RWPE2 (cell line): ENCODE measurements around the gene CDK16.

ENCODE experiments used
- ATAC-seq: fragments of 200-7000 bp; cut with Tn5 transposase; 3 replicates; pipeline ENCODE4 v1.9.1; 2021; ENCODE audit warnings: low read depth
- DNase-seq: peaks from one replicate; pipeline ENCODE4 v3.0.0-alpha.2; 2020; ENCODE audit warnings: low spot score
- H3K27ac ChIP-seq: fragments of 450-650 bp; 2 replicates; pipeline ENCODE4 v1.5.1; 2017; ENCODE audit warnings: mild to moderate bottlenecking; ENCODE audit not compliant: poor library complexity, severe bottlenecking
- H3K27me3 ChIP-seq: fragments of 250-450 bp; sonication (Bioruptor Pico); 2 replicates; pipeline ENCODE4 v1.5.1; 2021; ENCODE audit warnings: mild to moderate bottlenecking, moderate library complexity; ENCODE audit not compliant: insufficient read depth, poor library complexity, severe bottlenecking
- H3K36me3 ChIP-seq: fragments of 250-450 bp; sonication (Bioruptor Pico); 2 replicates; pipeline ENCODE4 v1.5.1; 2020; ENCODE audit warnings: low read depth, mild to moderate bottlenecking, moderate library complexity
- H3K4me1 ChIP-seq: fragments of 250-450 bp; sonication (Bioruptor Pico); 2 replicates; pipeline ENCODE4 v1.5.1; 2021; ENCODE audit warnings: mild to moderate bottlenecking, moderate library complexity; ENCODE audit not compliant: insufficient read depth, poor library complexity, severe bottlenecking
- H3K4me3 ChIP-seq: fragments of 250-450 bp; sonication (Bioruptor Pico); 2 replicates; pipeline ENCODE4 v1.5.1; 2021; ENCODE audit warnings: mild to moderate bottlenecking, moderate library complexity; ENCODE audit not compliant: severe bottlenecking
- H3K9me3 ChIP-seq: fragments of 250-450 bp; sonication (Bioruptor Pico); 2 replicates; pipeline ENCODE4 v1.5.1; 2021; ENCODE audit warnings: mild to moderate bottlenecking, moderate library complexity; ENCODE audit not compliant: severe bottlenecking
- CTCF ChIP-seq: fragments of 450-650 bp; IDR thresholded peaks from one replicate; pipeline ENCODE4 v1.5.1; 2017; ENCODE audit warnings: mild to moderate bottlenecking, moderate library complexity; ENCODE audit not compliant: poor library complexity, severe bottlenecking

The CDK16 gene

DNA sequence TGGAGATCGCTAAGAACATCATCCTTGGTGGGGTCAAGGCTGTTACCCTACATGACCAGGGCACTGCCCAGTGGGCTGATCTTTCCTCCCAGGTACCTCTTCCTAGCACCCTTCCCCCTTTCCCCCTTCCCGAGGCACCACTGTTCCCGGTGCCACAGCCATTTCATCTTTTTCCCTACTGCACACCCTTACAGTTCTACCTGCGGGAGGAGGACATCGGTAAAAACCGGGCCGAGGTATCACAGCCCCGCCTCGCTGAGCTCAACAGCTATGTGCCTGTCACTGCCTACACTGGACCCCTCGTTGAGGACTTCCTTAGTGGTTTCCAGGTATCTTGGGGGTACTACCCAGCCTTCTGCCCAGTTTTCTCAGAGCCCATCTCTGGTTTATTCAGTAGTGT is 19.2 kb upstream of the CDK16 start:
- H3K27me3 ChIP-seq, result no peaks in the 10 kb centered on the region
- no peak overlapping the region for H3K27ac ChIP-seq
- ATAC-seq, result no peak
- H3K4me3 ChIP-seq, result no peak overlapping the region
- no peak for TF ChIP-seq CTCF
- peaks cover 83% of the 10 kb centered on the region for H3K36me3 ChIP-seq
- no peak for DNase-seq
- H3K4me1 ChIP-seq, result peaks cover 4% of the 10 kb centered on the region
- H3K9me3 ChIP-seq, result no peaks in the 10 kb centered on the region

- peaks cover under 1% of the 10 kb centered on the region for H3K4me1 ChIP-seq
- no peak for DNase-seq
- ATAC-seq, result peak; percentile 50; the same call in 1 of the 3 replicates
- H3K27me3 ChIP-seq, result no peaks in the 10 kb centered on the region
- peaks cover 83% of the 10 kb centered on the region for H3K36me3 ChIP-seq
- no peak overlapping the region for H3K4me3 ChIP-seq
- H3K27ac ChIP-seq, result no peak overlapping the region
- no peaks in the 10 kb centered on the region for H3K9me3 ChIP-seq
- TF ChIP-seq CTCF, result no peak
Observed at GRCh38 chrX:47200385-47201150, 17.9 kb upstream of the CDK16 start.

- no peaks in the 10 kb centered on the region for H3K4me1 ChIP-seq
- ATAC-seq (no peak), DNase-seq (no peak)
- H3K4me3 ChIP-seq, result no peak overlapping the region
- no peak for TF ChIP-seq CTCF
- no peaks in the 10 kb centered on the region for H3K27me3 ChIP-seq
- H3K36me3 ChIP-seq, result peaks cover 81% of the 10 kb centered on the region
- no peak overlapping the region for H3K27ac ChIP-seq
- H3K9me3 ChIP-seq, result no peaks in the 10 kb centered on the region
Observed at GRCh38 chrX:47201345-47201944, 17.0 kb upstream of the CDK16 start.

GRCh38 chrX:47202316-47202715 is 16.2 kb upstream of the CDK16 start:
- Histone ChIP-seq H3K27me3 (no peaks in the 10 kb centered on the region), H3K4me3 (no peak overlapping the region), H3K9me3 (no peaks in the 10 kb centered on the region), H3K27ac (no peak overlapping the region), H3K36me3 (peaks cover 82% of the 10 kb centered on the region), H3K4me1 (no peaks in the 10 kb centered on the region)
- DNase-seq (no peak), ATAC-seq (no peak)
- TF ChIP-seq CTCF, result no peak

DNA sequence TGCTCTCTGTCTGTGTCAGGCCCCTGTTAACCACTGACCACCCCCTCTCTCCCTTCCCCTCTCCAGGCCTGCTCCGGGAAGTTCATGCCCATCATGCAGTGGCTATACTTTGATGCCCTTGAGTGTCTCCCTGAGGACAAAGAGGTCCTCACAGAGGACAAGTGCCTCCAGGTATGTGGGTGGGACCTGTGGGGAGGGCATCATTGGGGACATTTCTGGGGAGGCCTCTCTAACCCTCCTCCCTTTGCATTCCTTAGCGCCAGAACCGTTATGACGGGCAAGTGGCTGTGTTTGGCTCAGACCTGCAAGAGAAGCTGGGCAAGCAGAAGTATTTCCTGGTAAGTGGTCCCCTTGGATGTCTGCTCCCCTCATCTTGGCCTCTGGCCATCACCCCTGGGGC is 15.6 kb upstream of the CDK16 start:
- Histone ChIP-seq H3K27me3 (no peaks in the 10 kb centered on the region), H3K27ac (no peak overlapping the region), H3K9me3 (no peaks in the 10 kb centered on the region), H3K4me3 (no peak overlapping the region), H3K36me3 (peaks cover 80% of the 10 kb centered on the region), H3K4me1 (no peaks in the 10 kb centered on the region)
- no peak for TF ChIP-seq CTCF
- ATAC-seq (no peak), DNase-seq (no peak)
